Measurements from ENCODE around the gene KRT12.

Gene KRT12

GRCh38 chr17:40812639-40813038, 54.4 kb downstream of the KRT12 start:
- no peak for DNase-seq

Measured in activated CD4-positive, alpha-beta T cell treated with anti-CD3 and anti-CD28 coated beads, Interleukin-2, Interleukin-6, amounts not matched to agents 100 ng/mL and 50 ng/mL, durations not matched to agents 16 hours and 8 hours (primary cell).